SU-DHL-6 (cell line): ENCODE measurements around the gene PACS2.

Source experiments
- EZH2phosphoT487 ChIP-seq: fragments of 200-600 bp; sonication (generic), shearing (Covaris generic); conservative IDR thresholded peaks from 2 replicates; pipeline ENCODE4 v1.6.1; 2018; ENCODE audit warnings: mild to moderate bottlenecking, antibody characterized with exemption, low read length, moderate library complexity, mixed read lengths
- TF ChIP-seq, protein P1 (sequence below): fragments of 200-600 bp; sonication (generic); IDR thresholded peaks from one replicate; pipeline ENCODE4 v1.5.1; 2017; ENCODE audit warnings: antibody characterized with exemption, mild to moderate bottlenecking, low read length, moderate library complexity; ENCODE audit not compliant: insufficient read depth, poor library complexity, severe bottlenecking

DNA sequence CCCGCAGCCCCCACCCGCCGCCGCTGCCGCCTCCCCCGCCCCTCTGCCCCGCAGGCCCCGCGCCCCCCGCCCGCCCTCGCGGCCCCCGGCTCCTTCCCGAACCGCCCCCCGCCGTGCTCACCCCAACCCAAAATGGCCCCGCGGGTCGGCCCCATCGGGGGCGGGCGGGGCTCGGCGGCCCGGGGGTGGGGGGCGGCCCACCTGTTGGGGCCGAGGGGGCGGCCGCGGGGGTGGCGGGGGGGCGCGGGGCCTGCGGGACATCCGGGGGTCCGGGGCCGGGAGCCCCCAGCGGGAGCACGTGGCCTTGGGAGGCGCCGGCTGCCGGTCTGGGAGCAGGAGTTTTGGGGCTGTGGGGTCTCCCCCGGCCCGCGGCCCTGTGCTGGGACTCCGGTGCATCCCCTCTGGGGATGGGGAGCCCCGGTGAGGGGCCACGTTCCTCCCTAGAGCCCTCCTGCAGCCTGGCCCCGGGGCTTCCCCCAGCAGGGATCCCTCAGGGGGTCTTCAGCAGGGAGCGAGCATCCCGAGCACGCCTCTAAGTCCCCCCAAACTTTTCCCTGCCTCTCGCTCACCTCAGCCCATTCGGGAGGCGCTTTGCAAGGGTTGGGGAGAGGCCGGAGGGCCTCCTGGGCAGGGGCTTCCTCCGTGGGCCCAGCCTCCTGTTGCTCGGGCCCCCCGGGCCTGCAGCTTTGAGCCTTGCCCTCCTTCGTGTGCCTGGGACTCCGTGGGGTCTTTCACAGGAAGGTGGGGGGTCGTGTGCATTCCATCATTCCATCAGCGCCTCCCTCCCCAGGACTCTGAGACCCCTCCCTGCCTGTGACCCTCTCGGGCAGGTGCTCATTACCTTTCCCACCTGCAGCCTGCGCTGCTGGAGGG, 105.8 kb downstream of the PACS2 start:
- TF ChIP-seq, protein P1, sequence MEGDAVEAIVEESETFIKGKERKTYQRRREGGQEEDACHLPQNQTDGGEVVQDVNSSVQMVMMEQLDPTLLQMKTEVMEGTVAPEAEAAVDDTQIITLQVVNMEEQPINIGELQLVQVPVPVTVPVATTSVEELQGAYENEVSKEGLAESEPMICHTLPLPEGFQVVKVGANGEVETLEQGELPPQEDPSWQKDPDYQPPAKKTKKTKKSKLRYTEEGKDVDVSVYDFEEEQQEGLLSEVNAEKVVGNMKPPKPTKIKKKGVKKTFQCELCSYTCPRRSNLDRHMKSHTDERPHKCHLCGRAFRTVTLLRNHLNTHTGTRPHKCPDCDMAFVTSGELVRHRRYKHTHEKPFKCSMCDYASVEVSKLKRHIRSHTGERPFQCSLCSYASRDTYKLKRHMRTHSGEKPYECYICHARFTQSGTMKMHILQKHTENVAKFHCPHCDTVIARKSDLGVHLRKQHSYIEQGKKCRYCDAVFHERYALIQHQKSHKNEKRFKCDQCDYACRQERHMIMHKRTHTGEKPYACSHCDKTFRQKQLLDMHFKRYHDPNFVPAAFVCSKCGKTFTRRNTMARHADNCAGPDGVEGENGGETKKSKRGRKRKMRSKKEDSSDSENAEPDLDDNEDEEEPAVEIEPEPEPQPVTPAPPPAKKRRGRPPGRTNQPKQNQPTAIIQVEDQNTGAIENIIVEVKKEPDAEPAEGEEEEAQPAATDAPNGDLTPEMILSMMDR = no peak
- no peak for TF ChIP-seq EZH2phosphoT487
